Common myeloid progenitor, CD34-positive (primary cell): ENCODE data around the gene CKMT1A. TPM values are rescaled to one million over a fixed set of nuclear protein-coding genes. Genes with fewer than 3 reads are reported as not detected.
"Not testable (repeated sequence)": the region's sequence is repeated elsewhere in the genome, so short reads cannot be mapped to it uniquely, and the experiment has no call there.

Experiments used
- CTCF ChIA-PET: fragments of 350-600 bp; sonication (Branson Sonifier 250); formaldehyde crosslinking; loops from one replicate; lab custom pipeline; 2021; ENCODE audit warnings: antibody characterized with exemption; lab: Charles Lee
- POLR2A ChIA-PET: fragments of 350-600 bp; sonication (Branson Sonifier 250); formaldehyde crosslinking; loops from one replicate; lab custom pipeline; 2021; ENCODE audit warnings: antibody characterized with exemption; lab: Charles Lee
- DNase-seq, 3 donors: peaks; one replicate each; pipeline versions ENCODE4 v3.0.0 to v3.0.0-alpha.2; 2013
- H3K27ac ChIP-seq, 2 experiments: 1 replicate in 1 of 2; 2 replicates in 1 of 2; pipeline ENCODE4 v1.7.0; 2013; ENCODE audit warnings: inconsistent platforms in 2 of 2, low read length in 2 of 2, mild to moderate bottlenecking in 2 of 2, low read depth in 1 of 2, moderate library complexity in 1 of 2; ENCODE audit not compliant: severe bottlenecking in 2 of 2, insufficient read depth in 1 of 2, poor library complexity in 1 of 2
- H3K27me3 ChIP-seq, 5 experiments: replicated peaks in 2 of 5; 1 replicate in 3 of 5; 2 replicates in 2 of 5; pipeline versions ENCODE4 v1.6.1 to v1.7.0; 2013; ENCODE audit warnings: low read length in 4 of 5, mild to moderate bottlenecking in 2 of 5, moderate library complexity in 2 of 5, inconsistent platforms in 1 of 5; ENCODE audit not compliant: insufficient read depth in 5 of 5, control insufficient read depth in 4 of 5
- H3K36me3 ChIP-seq, 4 experiments: 1 replicate in 2 of 4; 2 replicates in 2 of 4; pipeline versions ENCODE4 v1.6.1 to v1.7.0; 2013; ENCODE audit warnings: low read length in 3 of 4, control low read depth in 1 of 4, mild to moderate bottlenecking in 1 of 4; ENCODE audit not compliant: control insufficient read depth in 4 of 4, insufficient read depth in 4 of 4
- H3K4me1 ChIP-seq, 4 experiments: 1 replicate in 3 of 4; 2 replicates in 1 of 4; pipeline versions ENCODE4 v1.6.1 to v1.7.1; 2013; ENCODE audit warnings: low read length in 3 of 4, mild to moderate bottlenecking in 3 of 4, control low read depth in 1 of 4, inconsistent platforms in 1 of 4, moderate library complexity in 1 of 4; ENCODE audit not compliant: control insufficient read depth in 4 of 4, insufficient read depth in 4 of 4; ENCODE audit errors: control extremely low read depth in 1 of 4
- H3K4me3 ChIP-seq, 7 experiments: 1 replicate in 4 of 7; 2 replicates in 3 of 7; pipeline versions ENCODE4 v1.5.1 to v1.7.0; 2013; ENCODE audit warnings: mild to moderate bottlenecking in 7 of 7, low read length in 6 of 7, moderate library complexity in 6 of 7, inconsistent platforms in 2 of 7, low read depth in 2 of 7, control low read depth in 1 of 7; ENCODE audit not compliant: insufficient read depth in 4 of 7, control insufficient read depth in 1 of 7; ENCODE audit errors: extremely low read depth in 1 of 7
- H3K9me3 ChIP-seq, 5 experiments: 1 replicate in 4 of 5; 2 replicates in 1 of 5; pipeline versions ENCODE4 v1.6.1 to v1.7.1; 2013; ENCODE audit warnings: low read length in 4 of 5, mild to moderate bottlenecking in 2 of 5, inconsistent platforms in 1 of 5, low read depth in 1 of 5, moderate library complexity in 1 of 5; ENCODE audit not compliant: control insufficient read depth in 4 of 5, insufficient read depth in 2 of 5; ENCODE audit errors: control extremely low read depth in 1 of 5
- WGBS: methylation state at CpG from one replicate; pipeline ENCODE4 v1.1.5; 2013; ENCODE audit not compliant: insufficient coverage; 5-methylcytosine and 5-hydroxymethylcytosine counted together
- polyA plus RNA-seq: library from polyadenylated mRNA; unstranded; fragments of 120-200 nt; gene quantifications from one replicate; pipeline ENCODE4 v1.2.1, GENCODE V29; 2013

Gene CKMT1A
- polyA plus RNA-seq: not detected

GRCh38 chr15:43693148-43694022 lies at the start of gene CKMT1A:
Gene CKMT1A (plus strand): TSS chr15:43693859. CDS start chr15:43694051, 192 bp downstream.
- WGBS: no CpG with 5 or more reads among the region's 43 CpGs
- H3K27me3 ChIP-seq, POLR2A ChIA-PET: not testable (repeated sequence)

GRCh38 chr15:43648649-43649429 lies 44.8 kb upstream of the CKMT1A start, which contains the start of gene CATSPER2:
Gene CATSPER2 (minus strand): TSS chr15:43648844. CDS start chr15:43648061, 783 bp downstream.
- no peak for DNase-seq
- Histone ChIP-seq H3K4me3 (no peak within 1 kb of the TSS), H3K36me3 (peaks cover 0 to 9% (median 1%) of the 10 kb centered on the region in 4 experiments), H3K27ac (no peak within 1 kb of the TSS), H3K9me3 (no peaks in the 10 kb centered on the region), H3K4me1 (no peaks in the 10 kb centered on the region), H3K27me3 (no peaks in the 10 kb centered on the region)
- ChIA-PET POLR2A (no interaction called here), CTCF (no interaction called here)
- WGBS: 97% methylated on average over 63 of the region's 85 CpGs

More at GRCh38 chr15:43693148-43694022, at the start of gene CKMT1A:
- H3K4me1 ChIP-seq, H3K9me3 ChIP-seq, CTCF ChIA-PET, DNase-seq, H3K27ac ChIP-seq, H3K36me3 ChIP-seq, H3K4me3 ChIP-seq: not testable (repeated sequence)

GRCh38 chr15:43649430-43649926 lies 44.2 kb upstream of the CKMT1A start:
- H3K27me3 ChIP-seq, H3K36me3 ChIP-seq, H3K27ac ChIP-seq, H3K4me1 ChIP-seq, H3K9me3 ChIP-seq, POLR2A ChIA-PET, DNase-seq, CTCF ChIA-PET, H3K4me3 ChIP-seq: not testable (repeated sequence)
- 98% methylated on average over 5 of the region's 16 CpGs for WGBS

- POLR2A ChIA-PET, CTCF ChIA-PET, H3K27ac ChIP-seq, H3K9me3 ChIP-seq, DNase-seq, H3K27me3 ChIP-seq, H3K36me3 ChIP-seq, H3K4me1 ChIP-seq, H3K4me3 ChIP-seq: not testable (repeated sequence)
- no CpG with 5 or more reads among the region's 10 CpGs for WGBS
Observed at GRCh38 chr15:43659727-43660126, 33.9 kb upstream of the CKMT1A start.

- CTCF ChIA-PET: not testable (repeated sequence)
- no CpG with 5 or more reads among the region's 2 CpGs for WGBS
Observed at GRCh38 chr15:43662293-43662692, 31.4 kb upstream of the CKMT1A start.

GRCh38 chr15:43663333-43663732 lies 30.3 kb upstream of the CKMT1A start:
- POLR2A ChIA-PET, CTCF ChIA-PET: not testable (repeated sequence)
- no CpG with 5 or more reads among the region's 8 CpGs for WGBS

More at GRCh38 chr15:43662293-43662692, 31.4 kb upstream of the CKMT1A start:
- H3K9me3 ChIP-seq, POLR2A ChIA-PET, H3K36me3 ChIP-seq, H3K27me3 ChIP-seq, H3K27ac ChIP-seq, H3K4me3 ChIP-seq, DNase-seq, H3K4me1 ChIP-seq: not testable (repeated sequence)

GRCh38 chr15:43666177-43666576 lies 27.5 kb upstream of the CKMT1A start:
- H3K4me1 ChIP-seq, H3K4me3 ChIP-seq, H3K36me3 ChIP-seq, DNase-seq, H3K27ac ChIP-seq, H3K27me3 ChIP-seq, H3K9me3 ChIP-seq, CTCF ChIA-PET, POLR2A ChIA-PET: not testable (repeated sequence)
- WGBS: no CpG with 5 or more reads among the region's 1 CpG

More at GRCh38 chr15:43663333-43663732, 30.3 kb upstream of the CKMT1A start:
- H3K27me3 ChIP-seq, H3K4me3 ChIP-seq, H3K9me3 ChIP-seq, H3K4me1 ChIP-seq, DNase-seq, H3K27ac ChIP-seq, H3K36me3 ChIP-seq: not testable (repeated sequence)
